Transverse colon (tissue), 4 donors: ENCODE results near the gene TICAM2. TPM values are rescaled to one million over a fixed set of nuclear protein-coding genes. Genes with fewer than 3 reads are reported as not detected.

Experiments
- DNase-seq: peaks from one replicate; pipeline ENCODE4 v3.0.0-alpha.2; 2019
- H3K27ac ChIP-seq, 4 donors: fragments of 200-600 bp; sonication (generic); 2 replicates each; pipeline ENCODE4 v1.5.1; 2016 to 2018; ENCODE audit warnings: inconsistent platforms in 4 of 4
- H3K27me3 ChIP-seq: fragments of 200-600 bp; sonication (generic); 2 replicates; pipeline ENCODE4 v1.5.1; 2017; ENCODE audit warnings: inconsistent platforms
- H3K36me3 ChIP-seq, 4 donors: fragments of 200-600 bp; sonication (generic); 2 replicates each; pipeline ENCODE4 v1.5.1; 2017 to 2019; ENCODE audit warnings: inconsistent platforms in 4 of 4
- H3K4me1 ChIP-seq, 4 donors: fragments of 200-600 bp; sonication (generic); 2 replicates each; pipeline ENCODE4 v1.5.1; 2017 to 2020; ENCODE audit warnings: inconsistent platforms in 4 of 4
- H3K4me3 ChIP-seq, 4 donors: fragments of 200-600 bp; sonication (generic); 1 replicate in 1 of 4; 2 replicates in 3 of 4; pipeline versions ENCODE4 v1.5.1 to v1.6.1; 2017 to 2019; ENCODE audit warnings: inconsistent platforms in 4 of 4
- H3K9me3 ChIP-seq, 2 donors: fragments of 200-600 bp; sonication (generic); 2 replicates each; pipeline ENCODE4 v1.5.1; 2017 to 2019; ENCODE audit warnings: inconsistent platforms in 2 of 2
- EP300 ChIP-seq: sonication (generic); formaldehyde crosslinking; IDR thresholded peaks from one replicate; pipeline ENCODE4 v1.6.1; 2017; ENCODE audit warnings: antibody characterized with exemption, low read depth
- POLR2A ChIP-seq: fragments of 450-650 bp; IDR thresholded peaks from one replicate; pipeline ENCODE4 v1.6.1; 2016; ENCODE audit warnings: antibody characterized with exemption, mild to moderate bottlenecking, moderate library complexity
- POLR2AphosphoS5 ChIP-seq, 3 donors: sonication (generic); formaldehyde crosslinking; IDR thresholded peaks; one replicate each; pipeline ENCODE4 v1.6.1; 2016; ENCODE audit warnings: antibody characterized with exemption in 3 of 3
- WGBS, 2 donors: methylation state at CpG; one replicate each; pipeline ENCODE4 v1.1.5; 2018; ENCODE audit warnings: low coverage in 1 of 2; 5-methylcytosine and 5-hydroxymethylcytosine counted together
- in situ Hi-C, 4 donors: fragments of 200-750 bp; cut with MboI; loops; one replicate each; pipeline versions ENCODE4 v1.15.0 to v1.15.1; 2017; ENCODE audit warnings: low sequenced_read_pairs in 3 of 4, low pct_ligation_motif_present in 1 of 4, low pct_unique_long_range_greater_than_20kb in 1 of 4
- intact Hi-C: fragments of 100-400 bp; cut with DNase I; formaldehyde crosslinking; loops from one replicate; pipeline ENCODE4 v1.15.1; 2023; ENCODE audit warnings: low total_unique reads
- total RNA-seq, 4 donors: library from RNA; depleted of rRNA; stranded (reverse); fragments of >200 nt; gene quantifications; one replicate each; pipeline ENCODE4 v1.1.0, GENCODE V29; 2016
- TF ChIP-seq, protein P1 (sequence below), 5 experiments: fragments of 200-600 bp in 3 of 5; fragments of 450-650 bp in 2 of 5; sonication (generic) in 3 of 5; IDR thresholded peaks; 1 replicate in 2 of 5; 2 replicates in 3 of 5; pipeline ENCODE4 v1.5.1; 2016 to 2017; ENCODE audit warnings: antibody characterized with exemption in 5 of 5, inconsistent platforms in 3 of 5, mild to moderate bottlenecking in 2 of 5, moderate library complexity in 1 of 5

TICAM2 gene
- total RNA-seq, 4 donors from 2014 or later = 0.68 to 1.1 TPM; not detected in 2

DNA sequence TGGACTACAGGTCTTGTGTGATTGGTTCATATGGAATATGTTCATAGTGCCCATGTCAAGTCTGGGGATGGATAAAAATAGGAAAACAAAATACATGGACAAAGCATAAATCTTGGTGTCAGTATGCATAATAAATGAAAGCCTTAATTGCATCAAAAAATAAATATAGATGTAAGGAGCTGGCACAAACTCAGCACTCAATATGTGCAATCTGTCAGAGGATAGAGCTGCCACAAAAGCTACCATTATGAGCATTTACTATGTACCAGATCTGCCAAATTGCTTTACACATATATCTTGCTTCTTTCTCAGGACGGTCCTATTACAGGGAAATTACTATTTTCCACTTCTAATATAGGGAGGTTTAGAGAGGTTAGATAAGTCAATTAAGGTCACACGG lies 41.8 kb upstream of the TICAM2 start:
- no peaks in the 10 kb centered on the region for H3K4me1 ChIP-seq
- TF ChIP-seq POLR2AphosphoS5 (IDR thresholded peaks at IDR 0.05) = no peak
- no peak for TF ChIP-seq POLR2A
- peaks cover 17% of the 10 kb centered on the region for H3K27me3 ChIP-seq
- H3K27ac ChIP-seq = no peak overlapping the region
- H3K9me3 ChIP-seq = no peaks in the 10 kb centered on the region
- intact Hi-C loops (no loop called here), in situ Hi-C loops (no loop called here)
- H3K36me3 ChIP-seq = no peaks in the 10 kb centered on the region
- no peak for DNase-seq
- 84 to 88% methylated on average over 2 of the region's 2 CpGs for WGBS, 2 donors
- H3K4me3 ChIP-seq = no peak overlapping the region

DNA sequence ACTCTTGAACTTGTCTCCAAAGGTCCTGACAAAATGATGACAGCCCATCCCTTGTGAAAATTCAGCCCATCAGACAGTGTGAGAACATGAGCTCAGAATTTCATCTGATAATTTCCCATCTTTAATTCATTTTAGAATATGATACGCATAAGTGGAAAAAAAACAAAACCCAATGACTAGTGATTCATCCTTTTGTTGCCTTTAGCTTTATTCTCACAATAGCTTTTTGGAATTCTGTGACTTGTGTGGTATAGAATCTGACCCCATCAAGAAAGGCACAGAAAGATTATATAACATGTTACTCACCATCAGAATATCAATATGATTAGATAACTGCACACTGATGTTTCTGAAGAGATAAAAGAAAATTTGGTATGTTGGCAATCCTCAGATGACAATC lies 39.7 kb upstream of the TICAM2 start:
- Histone ChIP-seq H3K4me1 (no peaks in the 10 kb centered on the region), H3K36me3 (no peaks in the 10 kb centered on the region), H3K27me3 (peaks cover 17% of the 10 kb centered on the region), H3K9me3 (no peaks in the 10 kb centered on the region), H3K4me3 (no peak overlapping the region), H3K27ac (no peak overlapping the region)
- DNase-seq = no peak
- intact Hi-C loops (no loop called here), in situ Hi-C loops (no loop called here)
- 89% methylated on average over 1 of the region's 1 CpG for WGBS, 2 donors
- TF ChIP-seq, protein P1, sequence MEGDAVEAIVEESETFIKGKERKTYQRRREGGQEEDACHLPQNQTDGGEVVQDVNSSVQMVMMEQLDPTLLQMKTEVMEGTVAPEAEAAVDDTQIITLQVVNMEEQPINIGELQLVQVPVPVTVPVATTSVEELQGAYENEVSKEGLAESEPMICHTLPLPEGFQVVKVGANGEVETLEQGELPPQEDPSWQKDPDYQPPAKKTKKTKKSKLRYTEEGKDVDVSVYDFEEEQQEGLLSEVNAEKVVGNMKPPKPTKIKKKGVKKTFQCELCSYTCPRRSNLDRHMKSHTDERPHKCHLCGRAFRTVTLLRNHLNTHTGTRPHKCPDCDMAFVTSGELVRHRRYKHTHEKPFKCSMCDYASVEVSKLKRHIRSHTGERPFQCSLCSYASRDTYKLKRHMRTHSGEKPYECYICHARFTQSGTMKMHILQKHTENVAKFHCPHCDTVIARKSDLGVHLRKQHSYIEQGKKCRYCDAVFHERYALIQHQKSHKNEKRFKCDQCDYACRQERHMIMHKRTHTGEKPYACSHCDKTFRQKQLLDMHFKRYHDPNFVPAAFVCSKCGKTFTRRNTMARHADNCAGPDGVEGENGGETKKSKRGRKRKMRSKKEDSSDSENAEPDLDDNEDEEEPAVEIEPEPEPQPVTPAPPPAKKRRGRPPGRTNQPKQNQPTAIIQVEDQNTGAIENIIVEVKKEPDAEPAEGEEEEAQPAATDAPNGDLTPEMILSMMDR (IDR thresholded peaks at IDR 0.05) = no peak
- TF ChIP-seq POLR2AphosphoS5 (IDR thresholded peaks at IDR 0.05) (no peak), EP300 (no peak), POLR2A (no peak)

DNA sequence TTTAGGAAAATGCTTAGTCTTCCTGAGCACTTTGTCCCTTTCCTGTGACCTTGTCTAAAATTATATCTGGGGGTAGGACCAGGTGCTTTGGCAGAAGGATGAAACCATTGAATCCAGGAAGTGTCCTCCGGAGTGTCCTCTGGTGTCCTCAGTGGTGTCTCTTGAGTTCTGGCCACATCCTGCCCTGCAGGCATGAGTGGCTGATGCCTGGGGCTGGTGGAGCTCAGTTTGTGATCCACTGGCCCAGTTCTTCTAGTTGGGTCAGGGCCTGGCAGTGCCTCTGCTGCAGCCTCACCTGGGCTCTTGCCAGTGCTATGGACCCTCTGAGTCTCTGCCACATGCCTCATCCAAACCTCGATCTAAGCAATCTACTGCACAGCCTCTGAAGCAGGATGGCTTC lies 38.0 kb upstream of the TICAM2 start:
- Histone ChIP-seq H3K27ac (no peak overlapping the region), H3K9me3 (no peaks in the 10 kb centered on the region), H3K4me3 (no peak overlapping the region), H3K4me1 (no peaks in the 10 kb centered on the region), H3K27me3 (peaks cover 10% of the 10 kb centered on the region), H3K36me3 (no peaks in the 10 kb centered on the region)
- intact Hi-C loops = no loop called here
- 75% methylated on average over 2 of the region's 2 CpGs; no CpG with 5 or more reads in 1 of the 2 donors for WGBS, 2 donors
- in situ Hi-C loops = no loop called here
- DNase-seq = no peak
- TF ChIP-seq EP300 (no peak), POLR2AphosphoS5 (IDR thresholded peaks at IDR 0.05) (no peak), POLR2A (no peak)
- TF ChIP-seq, protein P1 (IDR thresholded peaks at IDR 0.05) = no peak

DNA sequence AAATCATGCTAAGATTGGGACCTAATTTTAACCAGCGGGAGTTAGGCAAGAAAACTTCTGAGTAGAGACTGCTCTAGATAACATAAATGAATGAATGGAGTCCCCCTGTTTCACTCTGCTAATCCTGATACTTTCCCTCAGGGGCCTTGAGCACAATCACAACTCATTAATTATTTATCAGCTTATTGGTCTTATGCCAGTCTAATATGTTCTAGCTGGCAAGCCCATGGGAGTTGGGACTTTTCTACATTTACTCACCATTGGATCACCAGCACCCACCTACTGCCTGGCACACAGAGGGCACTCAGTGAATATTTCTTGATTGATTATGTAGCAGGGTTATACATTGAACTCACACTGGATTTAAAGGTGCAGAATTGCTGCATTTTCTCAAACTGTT lies 37.1 kb upstream of the TICAM2 start:
- 85 to 100% methylated on average over 1 of the region's 1 CpG for WGBS, 2 donors
- no peak for TF ChIP-seq POLR2A
- TF ChIP-seq, protein P1 (IDR thresholded peaks at IDR 0.05) = no peak
- no peak for TF ChIP-seq POLR2AphosphoS5 (IDR thresholded peaks at IDR 0.05)
- TF ChIP-seq EP300 = no peak
- Histone ChIP-seq H3K9me3 (no peaks in the 10 kb centered on the region), H3K4me1 (peaks cover 0 to 3% (median under 1%) of the 10 kb centered on the region in 4 donors), H3K4me3 (no peak overlapping the region), H3K27ac (no peak overlapping the region), H3K36me3 (no peaks in the 10 kb centered on the region), H3K27me3 (peaks cover 4% of the 10 kb centered on the region)
- in situ Hi-C loops = no loop called here
- intact Hi-C loops = no loop called here
- no peak for DNase-seq

DNA sequence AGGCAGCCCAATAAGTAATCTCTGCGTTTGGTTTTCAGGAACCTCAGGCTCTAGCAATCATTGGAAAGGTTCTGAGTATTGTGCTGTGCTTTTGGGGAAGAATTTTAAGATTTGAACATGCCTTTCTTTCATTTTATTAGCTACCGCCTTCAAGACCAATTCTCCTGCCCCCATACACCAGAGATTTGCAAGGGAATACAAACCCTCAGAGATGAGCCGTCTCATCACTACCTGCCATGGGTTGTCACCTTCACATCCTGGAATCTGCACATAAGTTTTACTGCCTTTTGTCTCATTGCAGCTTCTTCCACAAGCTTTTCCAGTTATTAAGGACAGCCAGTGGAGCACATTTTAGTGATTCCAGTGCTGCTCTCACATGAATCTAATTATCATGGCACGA lies 35.2 kb upstream of the TICAM2 start:
- DNase-seq = no peak
- intact Hi-C loops (no loop called here), in situ Hi-C loops (no loop called here)
- 72 to 74% methylated on average over 4 of the region's 4 CpGs for WGBS, 2 donors
- no peak for TF ChIP-seq EP300
- no peak for TF ChIP-seq POLR2AphosphoS5 (IDR thresholded peaks at IDR 0.05)
- TF ChIP-seq POLR2A = no peak
- TF ChIP-seq, protein P1 (IDR thresholded peaks at IDR 0.05) = no peak
- Histone ChIP-seq H3K36me3 (no peaks in the 10 kb centered on the region), H3K27me3 (no peaks in the 10 kb centered on the region), H3K4me1 (peaks cover 0 to 8% (median 5%) of the 10 kb centered on the region in 4 donors), H3K27ac (no peak overlapping the region), H3K4me3 (no peak overlapping the region), H3K9me3 (no peaks in the 10 kb centered on the region)
